Measurements from ENCODE around the gene BLACAT1.

DNA sequence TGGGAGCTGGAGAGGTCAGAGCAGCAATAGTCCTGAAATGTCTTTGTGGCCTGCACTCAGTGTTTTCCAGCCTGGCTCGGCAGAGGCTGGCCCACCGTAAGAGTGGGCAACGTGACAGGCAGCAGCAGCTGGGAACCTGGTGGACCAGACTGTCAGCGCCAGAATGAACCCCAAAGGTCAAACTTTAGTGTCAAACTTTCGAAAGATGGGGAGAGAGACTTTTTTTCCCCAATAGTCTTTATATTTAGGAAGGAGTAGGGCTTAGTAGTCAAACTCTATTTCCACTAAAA is 10.3 kb downstream of the BLACAT1 start:
- TF ChIP-seq, protein P1, sequence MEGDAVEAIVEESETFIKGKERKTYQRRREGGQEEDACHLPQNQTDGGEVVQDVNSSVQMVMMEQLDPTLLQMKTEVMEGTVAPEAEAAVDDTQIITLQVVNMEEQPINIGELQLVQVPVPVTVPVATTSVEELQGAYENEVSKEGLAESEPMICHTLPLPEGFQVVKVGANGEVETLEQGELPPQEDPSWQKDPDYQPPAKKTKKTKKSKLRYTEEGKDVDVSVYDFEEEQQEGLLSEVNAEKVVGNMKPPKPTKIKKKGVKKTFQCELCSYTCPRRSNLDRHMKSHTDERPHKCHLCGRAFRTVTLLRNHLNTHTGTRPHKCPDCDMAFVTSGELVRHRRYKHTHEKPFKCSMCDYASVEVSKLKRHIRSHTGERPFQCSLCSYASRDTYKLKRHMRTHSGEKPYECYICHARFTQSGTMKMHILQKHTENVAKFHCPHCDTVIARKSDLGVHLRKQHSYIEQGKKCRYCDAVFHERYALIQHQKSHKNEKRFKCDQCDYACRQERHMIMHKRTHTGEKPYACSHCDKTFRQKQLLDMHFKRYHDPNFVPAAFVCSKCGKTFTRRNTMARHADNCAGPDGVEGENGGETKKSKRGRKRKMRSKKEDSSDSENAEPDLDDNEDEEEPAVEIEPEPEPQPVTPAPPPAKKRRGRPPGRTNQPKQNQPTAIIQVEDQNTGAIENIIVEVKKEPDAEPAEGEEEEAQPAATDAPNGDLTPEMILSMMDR (IDR thresholded peaks at IDR 0.05): no peak
- TF ChIP-seq KAT7 (CRISPR knock-in tag; IDR thresholded peaks at IDR 0.05; ENCODE audit: borderline replicate concordance) (no peak), ZNF317 (CRISPR knock-in tag; IDR thresholded peaks at IDR 0.05; ENCODE audit: borderline replicate concordance, low read depth) (no peak), SP1 (CRISPR knock-in tag; conservative IDR thresholded peaks at IDR 0.05) (no peak), RELA (CRISPR knock-in tag; IDR thresholded peaks at IDR 0.05; ENCODE audit: borderline replicate concordance) (no peak), NR3C1 (CRISPR knock-in tag; conservative IDR thresholded peaks at IDR 0.05; ENCODE audit: low read depth) (no peak), ZBTB21 (CRISPR knock-in tag; IDR thresholded peaks at IDR 0.05; ENCODE audit: borderline replicate concordance) (no peak), ATF1 (CRISPR knock-in tag; IDR thresholded peaks at IDR 0.05) (no peak), FOXK1 (CRISPR knock-in tag; IDR thresholded peaks at IDR 0.05) (no peak)
- TF ChIP-seq, protein P2, sequence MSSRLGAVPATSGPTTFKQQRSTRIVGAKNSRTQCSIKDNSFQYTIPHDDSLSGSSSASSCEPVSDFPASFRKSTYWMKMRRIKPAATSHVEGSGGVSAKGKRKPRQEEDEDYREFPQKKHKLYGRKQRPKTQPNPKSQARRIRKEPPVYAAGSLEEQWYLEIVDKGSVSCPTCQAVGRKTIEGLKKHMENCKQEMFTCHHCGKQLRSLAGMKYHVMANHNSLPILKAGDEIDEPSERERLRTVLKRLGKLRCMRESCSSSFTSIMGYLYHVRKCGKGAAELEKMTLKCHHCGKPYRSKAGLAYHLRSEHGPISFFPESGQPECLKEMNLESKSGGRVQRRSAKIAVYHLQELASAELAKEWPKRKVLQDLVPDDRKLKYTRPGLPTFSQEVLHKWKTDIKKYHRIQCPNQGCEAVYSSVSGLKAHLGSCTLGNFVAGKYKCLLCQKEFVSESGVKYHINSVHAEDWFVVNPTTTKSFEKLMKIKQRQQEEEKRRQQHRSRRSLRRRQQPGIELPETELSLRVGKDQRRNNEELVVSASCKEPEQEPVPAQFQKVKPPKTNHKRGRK (CRISPR knock-in tag; IDR thresholded peaks at IDR 0.05; ENCODE audit: borderline replicate concordance): no peak
- TF ChIP-seq, protein P3, sequence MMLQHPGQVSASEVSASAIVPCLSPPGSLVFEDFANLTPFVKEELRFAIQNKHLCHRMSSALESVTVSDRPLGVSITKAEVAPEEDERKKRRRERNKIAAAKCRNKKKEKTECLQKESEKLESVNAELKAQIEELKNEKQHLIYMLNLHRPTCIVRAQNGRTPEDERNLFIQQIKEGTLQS (CRISPR knock-in tag; conservative IDR thresholded peaks at IDR 0.05): no peak
- TF ChIP-seq, protein P4, sequence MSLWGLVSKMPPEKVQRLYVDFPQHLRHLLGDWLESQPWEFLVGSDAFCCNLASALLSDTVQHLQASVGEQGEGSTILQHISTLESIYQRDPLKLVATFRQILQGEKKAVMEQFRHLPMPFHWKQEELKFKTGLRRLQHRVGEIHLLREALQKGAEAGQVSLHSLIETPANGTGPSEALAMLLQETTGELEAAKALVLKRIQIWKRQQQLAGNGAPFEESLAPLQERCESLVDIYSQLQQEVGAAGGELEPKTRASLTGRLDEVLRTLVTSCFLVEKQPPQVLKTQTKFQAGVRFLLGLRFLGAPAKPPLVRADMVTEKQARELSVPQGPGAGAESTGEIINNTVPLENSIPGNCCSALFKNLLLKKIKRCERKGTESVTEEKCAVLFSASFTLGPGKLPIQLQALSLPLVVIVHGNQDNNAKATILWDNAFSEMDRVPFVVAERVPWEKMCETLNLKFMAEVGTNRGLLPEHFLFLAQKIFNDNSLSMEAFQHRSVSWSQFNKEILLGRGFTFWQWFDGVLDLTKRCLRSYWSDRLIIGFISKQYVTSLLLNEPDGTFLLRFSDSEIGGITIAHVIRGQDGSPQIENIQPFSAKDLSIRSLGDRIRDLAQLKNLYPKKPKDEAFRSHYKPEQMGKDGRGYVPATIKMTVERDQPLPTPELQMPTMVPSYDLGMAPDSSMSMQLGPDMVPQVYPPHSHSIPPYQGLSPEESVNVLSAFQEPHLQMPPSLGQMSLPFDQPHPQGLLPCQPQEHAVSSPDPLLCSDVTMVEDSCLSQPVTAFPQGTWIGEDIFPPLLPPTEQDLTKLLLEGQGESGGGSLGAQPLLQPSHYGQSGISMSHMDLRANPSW (CRISPR knock-in tag; conservative IDR thresholded peaks at IDR 0.05; ENCODE audit: low read depth): no peak
- TF ChIP-seq, protein P5, sequence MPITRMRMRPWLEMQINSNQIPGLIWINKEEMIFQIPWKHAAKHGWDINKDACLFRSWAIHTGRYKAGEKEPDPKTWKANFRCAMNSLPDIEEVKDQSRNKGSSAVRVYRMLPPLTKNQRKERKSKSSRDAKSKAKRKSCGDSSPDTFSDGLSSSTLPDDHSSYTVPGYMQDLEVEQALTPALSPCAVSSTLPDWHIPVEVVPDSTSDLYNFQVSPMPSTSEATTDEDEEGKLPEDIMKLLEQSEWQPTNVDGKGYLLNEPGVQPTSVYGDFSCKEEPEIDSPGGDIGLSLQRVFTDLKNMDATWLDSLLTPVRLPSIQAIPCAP (CRISPR knock-in tag; IDR thresholded peaks at IDR 0.05): no peak
- TF ChIP-seq, protein P6, sequence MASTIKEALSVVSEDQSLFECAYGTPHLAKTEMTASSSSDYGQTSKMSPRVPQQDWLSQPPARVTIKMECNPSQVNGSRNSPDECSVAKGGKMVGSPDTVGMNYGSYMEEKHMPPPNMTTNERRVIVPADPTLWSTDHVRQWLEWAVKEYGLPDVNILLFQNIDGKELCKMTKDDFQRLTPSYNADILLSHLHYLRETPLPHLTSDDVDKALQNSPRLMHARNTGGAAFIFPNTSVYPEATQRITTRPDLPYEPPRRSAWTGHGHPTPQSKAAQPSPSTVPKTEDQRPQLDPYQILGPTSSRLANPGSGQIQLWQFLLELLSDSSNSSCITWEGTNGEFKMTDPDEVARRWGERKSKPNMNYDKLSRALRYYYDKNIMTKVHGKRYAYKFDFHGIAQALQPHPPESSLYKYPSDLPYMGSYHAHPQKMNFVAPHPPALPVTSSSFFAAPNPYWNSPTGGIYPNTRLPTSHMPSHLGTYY (CRISPR knock-in tag; IDR thresholded peaks at IDR 0.05): no peak

Data from WTC11 (cell line).